Activated CD4-positive, alpha-beta T cell treated with anti-CD3 and anti-CD28 coated beads for 48 hours (primary cell): ENCODE measurements around the gene METTL1.

Experiments used
- DNase-seq: peaks from one replicate; pipeline ENCODE4 v3.0.0-alpha.2; 2020

The METTL1 gene

GRCh38 chr12:57767305-57767698, 4.6 kb downstream of the METTL1 start:
- DNase-seq: no peak

GRCh38 chr12:57766464-57767304, 5.2 kb downstream of the METTL1 start, which contains the start of gene CYP27B1:
CYP27B1 (minus strand) TSS chr12:57767078; CDS start chr12:57767041, 37 bp downstream.
- peak; percentile 27 for DNase-seq

DNA sequence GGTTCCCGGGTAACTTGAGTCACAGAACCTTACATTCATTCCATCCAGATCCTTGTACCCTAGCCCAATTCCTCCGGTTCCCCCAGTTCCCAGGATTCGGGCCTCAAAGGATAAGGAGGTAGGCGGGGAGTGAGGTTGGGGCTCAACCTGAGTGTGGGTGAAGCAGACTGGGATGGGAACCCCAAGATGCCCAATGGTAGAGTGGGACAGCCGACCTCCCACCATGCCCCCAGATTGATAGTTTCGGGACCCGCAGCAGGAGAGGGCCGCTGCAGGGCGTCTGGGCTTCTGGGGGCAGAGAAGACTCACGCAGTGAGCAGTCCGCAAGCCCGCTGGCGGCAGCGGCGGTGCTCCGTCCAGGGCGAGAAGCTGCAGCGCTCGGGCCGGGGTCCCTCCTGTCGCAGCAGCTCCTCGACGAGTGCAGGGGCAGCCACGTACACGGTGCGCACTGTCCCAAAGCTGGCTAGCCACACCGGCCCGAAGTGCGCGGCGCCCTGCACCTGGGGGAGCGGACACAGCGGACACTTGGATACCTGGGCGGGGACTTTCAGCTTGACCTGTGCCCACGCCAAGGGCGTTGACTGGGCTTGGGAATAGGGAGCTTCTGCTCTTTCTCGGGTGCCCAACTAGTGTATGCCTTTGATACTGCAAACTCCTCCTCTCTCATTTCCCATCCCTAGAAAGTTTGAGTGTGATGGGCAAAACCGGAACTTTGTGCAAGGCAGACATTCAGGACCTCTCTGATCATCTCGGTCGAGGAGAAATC, 6.0 kb downstream of the METTL1 start:
- DNase-seq: peak; percentile 24

DNA sequence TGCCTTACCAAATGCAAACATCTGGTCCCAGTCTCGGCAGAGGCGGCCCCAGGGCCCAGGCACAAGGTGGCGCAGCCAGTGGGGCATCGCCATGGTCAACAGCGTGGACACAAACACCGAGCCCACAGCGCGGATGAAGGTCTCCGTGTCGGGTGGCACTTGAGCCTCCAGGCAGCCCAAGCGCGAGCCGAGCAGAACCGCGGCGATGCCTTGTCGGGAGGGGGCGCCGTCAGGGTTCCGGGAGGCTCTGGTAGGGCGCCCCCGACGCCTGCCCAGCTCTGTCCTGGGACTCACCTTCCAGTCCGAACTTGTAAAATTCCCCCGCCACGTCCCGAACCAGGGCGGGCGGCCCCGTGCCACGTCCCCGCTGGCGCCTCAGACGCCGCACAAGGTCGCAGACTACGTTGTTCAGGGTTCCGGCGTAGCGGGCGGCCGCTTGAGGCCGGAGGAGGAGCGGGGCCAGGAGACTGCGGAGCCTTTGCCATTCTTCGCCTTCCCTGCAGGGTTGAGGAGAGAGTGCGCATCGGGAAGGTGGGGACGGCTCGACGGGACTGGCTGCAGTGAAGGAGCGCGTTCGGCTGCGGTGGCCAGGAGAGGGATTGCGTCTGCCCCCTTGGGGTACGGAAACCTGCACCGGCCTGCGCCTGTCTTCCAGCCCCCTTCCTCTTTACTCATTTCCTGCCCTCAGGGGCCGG, 6.8 kb downstream of the METTL1 start:
- peak; percentile 76 for DNase-seq

- DNase-seq: peak; percentile 60
Measured at GRCh38 chr12:57764662-57765002, 7.3 kb downstream of the METTL1 start.

GRCh38 chr12:57763881-57764661, 7.8 kb downstream of the METTL1 start:
- DNase-seq: no peak

GRCh38 chr12:57762463-57762862, 9.4 kb downstream of the METTL1 start:
- no peak for DNase-seq

DNA sequence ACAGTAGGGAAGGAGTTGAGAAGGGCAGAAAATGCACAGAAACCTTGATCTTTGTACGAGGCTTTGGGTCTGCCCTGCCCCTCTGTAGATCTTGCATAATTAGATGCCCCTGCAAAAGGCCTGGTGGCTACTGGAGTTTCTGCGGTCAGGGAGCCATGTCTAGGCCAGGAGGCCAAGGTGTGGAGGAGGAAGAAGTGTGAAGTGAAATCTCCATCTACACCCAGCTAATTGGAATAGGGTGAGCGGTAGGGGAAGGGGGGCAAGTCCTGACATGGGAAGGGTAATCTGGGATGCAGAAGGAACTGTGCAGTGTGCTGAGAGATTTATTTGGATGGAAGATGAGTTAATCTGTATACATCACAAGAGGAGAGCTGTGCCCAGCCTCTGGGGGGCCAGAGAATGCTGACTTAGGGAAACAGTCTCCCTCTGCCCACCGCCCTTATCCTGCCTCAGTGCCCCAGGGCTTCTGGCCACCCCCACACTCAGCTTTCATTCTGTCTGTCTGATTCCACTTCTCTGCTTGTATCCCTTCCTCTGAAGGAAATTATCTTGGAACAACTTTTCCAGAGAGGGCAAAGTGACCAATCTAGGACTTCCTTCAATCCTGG, 10.4 kb downstream of the METTL1 start:
- no peak for DNase-seq

DNA sequence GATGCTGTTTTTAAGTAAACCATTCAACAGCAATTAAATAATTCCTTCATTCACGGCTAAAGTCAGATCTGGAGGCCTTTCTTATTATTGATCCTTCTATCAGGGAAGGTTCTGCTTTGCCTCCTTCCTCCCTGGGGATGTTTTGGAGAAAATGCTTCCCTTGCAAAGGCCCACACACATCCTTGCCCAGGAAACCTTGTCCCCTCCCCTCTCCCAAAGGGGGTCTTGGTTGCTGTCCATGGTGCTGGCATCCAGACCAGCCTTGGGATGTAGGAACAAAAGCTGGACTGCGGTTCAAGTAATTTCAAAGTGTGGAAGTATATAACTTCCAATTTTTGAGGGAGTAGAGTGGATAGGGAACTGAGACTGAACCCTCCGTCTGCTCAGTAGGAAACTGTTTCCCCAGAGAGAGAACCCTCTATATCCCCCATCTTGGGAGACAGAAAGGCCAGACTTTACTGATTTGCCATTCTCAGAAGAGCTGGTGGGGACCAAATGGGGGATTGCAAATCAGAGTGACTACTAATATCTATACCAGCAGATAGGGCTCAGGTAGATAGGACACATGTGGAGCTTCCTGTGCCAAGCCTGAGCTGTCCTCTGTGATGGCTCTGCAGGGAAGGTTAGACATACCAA, 11.4 kb downstream of the METTL1 start:
- no peak for DNase-seq

DNA sequence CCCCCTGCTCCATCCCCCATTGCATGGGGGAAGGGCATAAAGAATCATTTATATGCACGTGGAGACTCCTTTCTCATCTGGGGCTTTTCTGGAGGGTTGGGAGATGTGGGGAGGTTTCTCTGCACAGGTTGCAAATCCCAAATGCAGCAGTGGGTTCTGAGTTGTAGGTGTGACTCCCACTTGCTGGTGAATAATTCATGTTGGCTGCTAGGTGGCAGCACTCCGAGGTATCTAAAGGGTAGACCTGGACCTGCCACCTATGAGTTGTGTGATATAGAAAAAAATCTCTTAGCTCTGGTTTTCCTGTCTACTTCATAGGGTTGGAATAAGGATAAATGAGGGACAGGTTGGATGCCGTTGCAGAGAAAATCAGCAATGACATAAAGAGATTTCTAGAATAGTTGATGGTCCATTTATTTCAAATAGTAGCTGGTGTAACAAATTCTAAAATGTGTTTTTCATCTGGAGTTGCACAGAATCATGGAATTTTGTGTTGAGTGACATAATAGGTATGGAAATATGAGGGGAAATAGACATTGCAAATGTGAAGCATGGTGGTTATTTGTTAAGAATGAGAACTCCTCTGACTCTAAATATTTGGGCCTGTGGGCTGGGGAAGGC, 12.4 kb downstream of the METTL1 start:
- DNase-seq: peak; percentile 58

DNA sequence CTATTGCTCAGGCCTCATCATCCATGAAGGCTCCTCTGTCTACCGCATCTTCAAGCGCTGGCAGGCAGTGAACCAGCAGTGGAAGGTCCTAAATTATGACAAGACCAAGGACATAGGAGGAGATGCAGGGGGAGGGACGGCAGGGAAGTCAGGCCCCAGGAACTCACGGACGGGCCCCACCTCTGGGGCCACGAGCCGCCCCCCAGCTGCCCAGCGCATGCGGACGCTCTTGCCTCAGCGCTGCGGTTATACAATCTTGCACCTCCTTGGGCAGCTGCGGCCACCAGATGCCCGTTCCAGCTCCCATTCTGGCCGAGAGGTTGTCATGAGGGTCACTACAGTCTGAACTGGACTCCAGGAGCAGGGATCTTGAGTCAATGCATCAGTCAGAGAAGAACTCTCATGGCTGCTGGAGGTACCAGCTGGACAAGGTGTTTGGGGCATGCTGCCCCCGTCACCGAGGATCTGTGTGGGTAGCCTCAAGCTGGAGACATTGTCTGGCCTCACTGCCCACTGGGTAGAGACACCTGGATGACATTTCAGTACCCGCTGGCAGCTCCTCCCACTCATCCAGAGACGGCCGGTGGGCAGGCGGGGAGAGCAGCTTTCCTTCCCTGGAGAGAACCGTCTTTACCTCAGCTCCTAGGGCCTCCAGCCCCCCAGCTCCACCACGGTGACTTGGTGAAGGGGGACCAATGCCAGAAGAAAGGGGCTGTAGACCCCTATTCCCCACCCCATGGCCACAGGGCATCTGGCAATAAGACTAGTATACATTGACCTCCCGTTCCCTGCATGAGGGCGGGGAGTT, 13.1 kb downstream of the METTL1 start:
- no peak for DNase-seq

GRCh38 chr12:57757771-57758170, 14.1 kb downstream of the METTL1 start:
- DNase-seq: no peak

- peak; percentile 85 for DNase-seq
Measured at GRCh38 chr12:57756406-57757341, 15.2 kb downstream of the METTL1 start.

GRCh38 chr12:57755454-57756372, 16.2 kb downstream of the METTL1 start:
- peak; percentile 39 for DNase-seq

DNA sequence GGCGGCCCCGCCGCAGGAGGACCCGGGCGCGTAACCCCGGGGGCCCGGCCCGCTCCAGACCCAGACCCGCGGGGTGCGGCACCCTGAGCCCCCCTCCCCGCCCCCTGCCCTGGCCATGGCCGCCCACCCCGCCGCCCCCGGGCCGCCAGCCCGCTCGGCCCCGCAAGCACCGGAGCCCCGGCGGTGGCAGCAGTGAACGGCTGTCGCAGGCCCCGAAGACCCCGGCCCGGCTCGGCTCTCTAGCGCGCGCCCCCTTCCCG, 16.8 kb downstream of the METTL1 start:
- DNase-seq: no peak

DNA sequence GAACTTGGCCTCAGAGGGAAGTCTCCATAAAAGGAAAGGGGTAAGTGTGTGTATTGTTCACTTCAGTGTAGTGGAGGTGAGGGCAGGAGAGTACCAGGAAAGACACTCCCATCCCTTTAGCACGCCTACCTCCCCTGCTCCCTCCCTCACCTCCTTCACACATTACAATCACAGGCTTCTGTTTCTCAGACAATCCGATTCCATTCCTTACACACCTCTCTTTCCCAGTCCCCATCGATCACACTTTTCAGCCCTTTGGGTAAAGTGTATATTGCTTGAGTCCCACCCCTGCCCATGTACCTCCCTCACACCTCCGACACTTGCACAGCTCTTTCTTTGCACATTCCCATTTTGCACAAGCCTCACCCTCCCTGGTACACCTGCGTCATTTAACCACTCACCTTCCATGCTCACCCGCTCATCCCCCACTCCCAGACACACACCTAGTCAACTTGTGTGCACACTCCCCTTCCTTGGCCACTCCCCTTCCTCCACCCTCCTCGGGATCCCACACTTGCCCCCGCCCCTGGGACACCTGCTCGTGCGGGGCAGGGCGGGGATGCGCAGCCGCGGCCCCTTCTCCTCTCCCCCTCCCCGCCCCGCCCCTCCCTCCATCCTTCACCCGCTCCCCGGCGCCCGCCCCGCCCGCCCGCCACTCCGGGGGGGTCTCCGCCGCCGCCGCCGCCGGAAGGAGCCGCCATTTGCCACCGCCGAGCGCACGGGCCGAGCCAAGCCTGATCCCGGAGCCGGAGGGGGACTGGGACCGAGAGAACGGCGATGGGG, 17.3 kb downstream of the METTL1 start, which contains the start of gene MARCHF9:
Gene MARCHF9, plus strand, starts transcription at position 693 of the 783 bp plus-strand sequence. CDS start 426 bp downstream, outside the sequence.
- DNase-seq: peak; percentile 88

DNA sequence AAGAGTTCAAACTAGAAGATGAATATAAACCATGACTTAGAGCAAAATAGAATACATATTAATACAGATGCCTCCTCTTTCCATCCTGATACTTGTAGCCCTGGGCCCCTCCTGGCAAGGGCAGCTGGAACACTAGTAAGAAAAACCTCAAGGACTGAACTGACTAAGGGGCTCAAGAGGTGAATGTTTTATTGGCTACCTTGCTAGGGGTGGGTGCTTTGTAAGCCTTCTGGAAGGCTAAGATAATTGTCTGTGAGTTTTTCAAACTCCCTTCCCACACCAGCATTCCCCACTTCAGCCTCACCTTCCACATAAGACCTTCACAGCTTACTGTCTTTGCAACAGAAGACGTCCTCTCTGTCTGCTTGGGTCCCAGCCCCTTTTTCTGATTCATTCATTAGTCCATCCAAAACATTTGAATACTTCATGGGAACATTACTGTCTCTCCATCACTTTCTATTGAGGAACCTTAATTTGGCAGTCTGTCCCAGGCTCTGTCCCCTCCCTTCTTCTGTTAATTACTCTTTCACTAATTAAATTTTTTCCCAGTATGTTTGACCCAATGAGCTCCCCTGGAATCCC, 18.1 kb downstream of the METTL1 start:
- DNase-seq: no peak
